COLO668 (cell line): Measurements from ENCODE around the gene SYMPK.
"Not testable (repeated sequence)": the region's sequence is repeated elsewhere in the genome, so short reads cannot be mapped to it uniquely, and the experiment has no call there.

Experiments used
- DNase-seq: peaks from one replicate; lab custom pipeline; 2025; ENCODE audit not compliant: unreplicated experiment; lab: John Stamatoyannopoulos, UW

Gene SYMPK

DNA sequence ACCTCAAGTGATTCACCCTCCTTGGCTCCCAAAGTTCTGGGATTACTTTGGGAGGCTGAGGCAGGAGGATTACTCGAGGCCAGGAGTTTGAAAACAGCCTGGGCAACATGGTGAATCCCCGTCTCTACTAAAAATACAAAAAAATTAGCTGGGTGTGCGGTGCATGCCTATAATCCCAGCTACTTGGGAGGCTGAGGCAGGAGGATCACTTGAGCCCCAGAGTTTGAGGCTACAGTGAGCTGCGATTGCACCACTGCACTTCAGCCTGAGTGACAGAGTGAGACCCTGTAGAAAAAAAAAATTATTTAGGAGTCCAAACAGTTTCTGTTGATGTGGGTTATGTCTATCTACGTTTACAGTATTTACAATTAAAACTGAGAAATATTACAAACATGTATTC is 7.9 kb upstream of the SYMPK start:
- no peak for DNase-seq

DNA sequence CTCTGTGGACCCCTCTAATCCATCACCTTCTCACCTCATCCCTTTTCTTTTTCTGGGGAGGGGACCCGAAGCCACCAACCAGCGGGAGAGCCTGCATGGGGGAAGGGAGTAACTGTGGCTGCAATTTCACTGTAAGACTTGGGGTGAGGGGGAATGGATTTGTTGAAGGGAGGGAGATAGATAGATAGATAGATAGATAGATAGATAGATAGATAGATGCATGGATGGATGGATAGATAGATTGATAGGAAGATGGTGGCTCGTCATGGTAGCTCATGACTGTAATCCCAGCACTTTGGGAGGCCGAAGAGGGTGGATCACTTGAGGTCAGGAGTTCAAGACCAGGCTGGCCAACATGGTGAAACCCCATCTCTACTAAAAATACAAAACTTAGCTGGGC is 4.3 kb upstream of the SYMPK start:
- not testable (repeated sequence) for DNase-seq

DNA sequence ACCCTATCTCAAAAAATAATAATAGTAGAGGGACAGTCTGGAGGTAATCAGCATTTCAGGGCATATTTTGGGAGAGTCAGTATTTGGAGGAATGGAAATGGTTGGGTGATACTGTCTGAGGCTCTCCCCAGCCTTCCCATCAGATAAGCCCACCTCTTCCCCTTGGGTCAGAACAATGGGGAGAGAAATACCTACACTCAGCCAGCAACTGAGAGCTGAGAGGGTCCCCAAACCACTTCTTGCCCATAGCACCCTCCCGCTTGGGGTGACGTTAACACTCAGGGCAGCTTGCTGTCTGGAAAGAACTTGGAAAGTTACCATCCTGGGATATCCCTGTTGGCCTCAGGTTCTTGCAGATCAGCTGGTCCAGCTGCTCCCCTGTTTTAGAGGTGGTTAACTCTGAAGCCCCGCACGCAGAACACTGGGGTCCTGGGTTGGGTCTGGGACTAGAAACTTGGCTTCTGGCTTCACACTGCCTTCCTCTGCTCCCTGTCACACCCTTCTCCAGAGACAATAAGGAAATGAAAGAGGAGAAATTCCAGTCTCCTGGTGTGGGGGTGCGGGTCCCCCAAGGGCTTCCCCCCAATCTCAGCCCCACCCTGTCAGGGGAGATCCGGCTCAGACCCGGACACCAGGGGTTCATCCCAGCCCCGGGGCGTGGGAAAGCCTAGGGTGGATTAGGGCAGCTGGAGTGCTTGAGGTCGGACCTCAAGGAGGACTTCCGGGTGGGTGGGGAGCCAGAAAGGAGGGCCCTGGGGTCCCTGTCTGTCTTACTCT is 3.6 kb upstream of the SYMPK start:
- DNase-seq, result no peak

DNA sequence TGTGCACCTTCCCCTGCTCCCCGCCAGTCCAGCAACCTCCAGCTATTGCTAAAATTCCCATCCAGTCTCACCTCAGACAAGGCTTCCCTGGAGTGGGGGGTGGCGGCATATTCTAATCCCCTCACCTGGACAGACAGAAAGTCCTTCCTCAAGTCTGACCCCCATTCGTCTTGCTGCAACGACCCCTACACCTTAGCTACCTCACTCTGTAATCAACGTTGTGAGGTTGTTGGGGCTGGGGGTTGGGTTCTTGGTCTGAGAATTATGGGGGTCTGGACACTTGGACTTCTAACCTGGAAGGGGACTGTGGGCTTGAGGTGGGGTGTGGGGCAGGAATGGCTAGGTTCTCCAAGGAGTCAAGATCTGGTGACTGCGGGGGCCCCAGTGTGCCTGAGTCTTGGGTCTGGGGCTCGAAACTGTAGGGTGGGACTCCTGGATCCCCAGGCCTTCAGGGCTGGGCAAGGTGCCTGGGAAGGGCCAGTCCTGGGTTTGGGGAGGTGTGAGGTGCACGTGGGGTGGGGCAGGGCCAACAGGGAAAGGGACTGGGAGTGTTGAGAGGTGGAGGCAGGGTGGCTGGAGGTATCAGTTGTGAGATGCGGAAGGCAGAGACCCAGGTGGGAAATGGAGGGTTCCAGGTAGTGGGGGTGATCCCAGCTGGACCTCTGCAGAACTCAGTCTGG is 2.5 kb upstream of the SYMPK start:
- DNase-seq, result no peak

- DNase-seq, result no peak
Observed at GRCh38 chr19:45864629-45865082, 1.7 kb upstream of the SYMPK start.

DNA sequence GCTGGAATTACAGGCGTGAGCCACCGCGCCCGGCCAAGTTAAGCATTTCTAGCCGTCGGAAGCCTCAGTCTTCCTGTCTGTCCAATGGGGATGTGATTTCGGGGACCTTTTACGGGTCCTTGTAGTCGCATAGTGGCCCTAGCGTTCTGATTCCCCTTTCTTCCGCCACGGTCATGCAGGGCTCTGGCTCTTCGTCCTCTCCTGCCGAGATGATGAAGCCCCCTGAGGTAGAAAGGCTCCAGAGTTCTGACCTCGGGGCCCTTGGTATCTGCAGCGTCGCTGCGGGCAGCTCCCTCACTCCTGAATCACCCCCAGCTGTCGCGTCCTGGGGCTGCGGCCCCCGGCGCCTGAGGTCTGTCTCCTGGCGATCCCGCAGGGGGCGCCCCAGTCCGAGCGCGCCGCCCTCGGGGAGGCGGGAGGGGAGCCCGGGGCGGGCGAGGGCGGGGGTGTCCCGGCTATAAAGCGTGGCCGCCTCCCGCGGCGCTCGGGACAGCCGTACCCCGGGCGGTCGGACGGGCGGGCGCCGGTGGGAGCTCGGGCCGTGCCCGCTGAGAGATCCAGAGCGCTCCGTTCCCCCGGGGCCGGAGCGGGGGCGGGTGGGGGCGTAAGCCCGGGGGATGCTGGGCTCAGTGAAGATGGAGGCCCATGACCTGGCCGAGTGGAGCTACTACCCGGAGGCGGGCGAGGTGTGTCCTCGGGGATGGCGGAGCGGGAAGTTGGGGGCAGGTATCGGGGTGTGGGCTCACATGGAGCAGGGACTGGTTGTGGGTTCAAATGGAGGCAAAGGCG is 1.1 kb upstream of the SYMPK start, which contains the start of gene FOXA3:
Gene FOXA3 (plus strand): TSS at position 487 of the 789 bp plus-strand sequence. CDS start 131 bp downstream, at position 618.
- peak; percentile 89 for DNase-seq

DNA sequence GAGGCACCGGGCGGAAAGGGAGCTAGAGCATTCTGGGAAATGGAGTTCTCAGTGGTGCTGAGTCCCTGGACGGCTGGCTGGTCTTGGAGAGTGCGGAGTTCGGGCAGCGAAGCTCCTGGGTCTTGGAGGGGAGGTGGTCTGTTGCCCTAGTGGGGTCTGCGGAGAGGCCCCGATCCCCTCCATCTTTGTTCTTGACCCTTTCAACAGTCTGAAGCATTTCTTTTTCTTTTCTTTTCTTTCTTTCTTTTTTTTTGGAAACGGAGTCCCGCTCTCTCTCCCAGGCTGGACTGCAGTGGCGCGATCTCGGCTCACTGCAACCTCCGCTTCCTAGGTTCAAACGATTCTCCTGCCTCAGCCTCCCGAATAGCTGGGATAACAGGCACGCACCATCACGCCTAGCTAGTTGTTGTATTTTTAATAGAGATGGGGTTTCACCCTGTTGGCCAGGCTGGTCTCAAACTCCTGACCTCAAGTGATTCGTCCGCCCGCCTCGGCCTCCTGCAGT is 440 bp upstream of the SYMPK start:
- no peak for DNase-seq

GRCh38 chr19:45862271-45862563 is 730 bp downstream of the SYMPK start:
- DNase-seq, result no peak

DNA sequence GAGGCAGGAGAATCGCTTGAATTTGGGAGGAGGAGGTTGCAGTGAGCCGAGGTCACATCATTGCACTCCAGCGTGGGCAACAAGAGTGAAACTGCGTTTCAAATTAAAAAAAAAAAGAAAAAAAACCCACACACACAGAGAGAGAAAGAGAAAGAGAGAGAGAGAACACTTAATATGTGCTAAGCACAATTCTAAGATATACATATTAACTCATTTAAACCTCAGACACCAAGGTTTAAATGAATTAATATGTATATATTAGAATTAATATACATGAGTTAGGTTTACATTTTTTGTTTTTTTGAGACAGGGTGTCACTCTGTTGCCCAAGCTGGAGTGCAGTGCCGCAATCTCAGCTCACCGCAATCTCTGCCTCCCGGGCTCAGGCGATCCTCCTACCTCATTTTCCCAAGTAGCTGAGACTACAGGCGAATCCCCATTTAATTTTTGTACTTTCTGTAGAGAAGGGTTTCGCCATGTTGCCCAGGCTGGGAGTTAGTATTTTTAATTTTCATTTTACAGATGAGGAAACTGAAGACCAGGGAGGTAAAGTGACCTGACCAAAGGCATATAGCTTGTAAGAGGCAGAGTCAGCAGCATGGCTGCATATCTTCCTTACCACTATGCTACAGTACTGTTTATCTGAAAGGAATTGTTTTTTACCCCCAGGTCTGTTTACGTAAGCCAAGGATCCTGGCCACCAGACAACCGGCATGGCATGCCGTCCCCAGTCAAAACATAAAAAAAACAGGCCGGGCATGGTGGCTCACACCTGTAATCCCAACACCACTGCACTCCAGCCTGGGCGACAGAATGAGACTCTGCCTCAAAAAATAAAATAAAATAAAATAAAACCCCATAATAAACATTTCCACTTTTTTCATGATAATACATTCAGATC is 2.3 kb downstream of the SYMPK start:
- DNase-seq, result no peak

DNA sequence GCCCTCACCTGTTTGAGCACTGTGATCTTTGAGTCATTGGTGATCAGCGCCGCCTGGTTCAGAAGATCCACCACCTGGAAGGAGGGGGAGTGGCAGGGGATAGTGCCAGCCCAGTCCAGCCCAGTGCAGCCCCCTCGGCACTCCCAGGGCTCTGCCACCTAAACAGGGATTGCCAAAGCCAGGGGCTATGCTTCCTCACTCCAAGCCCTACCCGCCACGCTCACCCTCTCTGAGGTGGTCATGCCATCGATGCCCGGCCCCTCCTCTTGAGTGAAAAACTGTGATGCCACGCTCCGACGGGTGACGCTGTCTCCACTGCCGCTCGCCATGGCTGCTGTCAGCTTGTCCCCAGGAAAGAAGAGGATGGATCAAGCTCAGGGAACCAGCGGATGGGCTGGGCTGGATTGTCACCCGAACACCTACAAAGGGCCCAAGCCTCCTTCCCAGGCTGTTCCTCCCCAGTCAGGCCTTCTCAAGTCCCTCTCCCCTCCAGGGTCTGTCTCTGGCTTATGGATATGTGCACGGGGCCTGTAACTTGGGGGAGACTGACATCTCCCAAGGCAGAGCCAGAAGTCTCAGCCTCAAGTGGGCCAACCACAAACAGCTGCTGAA is 8.7 kb downstream of the SYMPK start:
- DNase-seq, result no peak

GRCh38 chr19:45852983-45853382 is 10.0 kb downstream of the SYMPK start:
- DNase-seq, result no peak

GRCh38 chr19:45852145-45852750 is 10.7 kb downstream of the SYMPK start:
- DNase-seq, result no peak

DNA sequence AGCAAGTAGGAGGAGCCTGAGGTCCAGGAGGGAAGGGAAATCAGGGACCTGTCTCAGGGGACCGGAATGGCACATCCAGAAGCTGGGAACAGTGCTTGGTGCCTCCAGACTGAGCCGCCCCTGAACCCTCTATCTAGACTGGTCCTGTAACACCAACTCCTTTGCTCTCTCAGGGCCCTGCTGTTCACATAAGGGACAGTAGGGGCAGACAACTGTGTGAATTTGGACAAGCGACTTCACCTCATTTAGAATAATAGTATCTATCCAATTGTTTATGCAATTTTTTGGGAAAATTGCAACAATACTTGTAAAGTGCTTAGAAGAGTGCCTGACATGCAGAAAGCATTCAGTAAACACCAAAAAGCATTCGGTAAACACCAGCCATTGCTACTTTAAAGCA is 14.0 kb downstream of the SYMPK start:
- no peak for DNase-seq

GRCh38 chr19:45847663-45848062 is 15.3 kb downstream of the SYMPK start:
- peak; percentile 15 for DNase-seq

GRCh38 chr19:45842198-45842597 is 20.7 kb downstream of the SYMPK start:
- no peak for DNase-seq

DNA sequence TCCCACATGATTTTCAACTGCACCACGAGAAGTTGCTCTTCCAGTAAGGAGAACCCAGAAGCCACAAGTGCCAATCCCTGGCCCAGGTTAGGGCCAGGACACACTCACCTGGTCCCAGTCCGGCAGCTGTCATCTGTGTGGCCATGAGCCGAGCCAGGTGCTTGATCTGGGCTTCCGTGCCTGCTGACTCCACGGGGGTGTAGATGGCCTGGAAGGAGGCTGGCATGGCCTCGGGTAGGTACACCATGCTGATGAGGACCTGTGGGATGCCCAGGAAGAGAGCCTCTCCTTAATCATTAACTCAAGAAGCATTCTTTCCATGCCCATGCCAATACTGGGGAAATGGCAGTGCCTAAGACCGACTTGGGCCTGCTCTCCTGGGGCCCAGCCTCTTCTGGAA is 28.0 kb downstream of the SYMPK start:
- DNase-seq, result no peak

DNA sequence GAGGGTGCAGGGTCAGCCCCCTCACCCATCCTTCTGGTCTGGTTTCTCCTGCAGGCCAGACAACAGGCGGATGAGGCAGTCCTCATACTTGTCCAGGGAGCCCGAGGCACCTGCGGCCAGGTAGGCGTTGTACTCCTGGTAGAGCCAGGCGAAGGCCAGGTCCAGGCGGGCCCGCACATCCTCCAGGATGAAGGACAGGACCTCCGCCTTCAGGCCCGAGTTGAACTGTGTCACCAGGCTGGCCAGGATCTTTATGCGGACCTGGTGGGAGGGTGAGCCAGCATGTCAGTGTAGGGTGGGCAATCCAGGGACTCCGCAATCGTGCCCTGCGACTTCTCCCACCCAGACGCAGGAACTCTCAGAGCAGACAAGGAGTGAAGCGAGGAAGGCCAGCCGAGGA is 34.0 kb downstream of the SYMPK start:
- DNase-seq, result no peak

DNA sequence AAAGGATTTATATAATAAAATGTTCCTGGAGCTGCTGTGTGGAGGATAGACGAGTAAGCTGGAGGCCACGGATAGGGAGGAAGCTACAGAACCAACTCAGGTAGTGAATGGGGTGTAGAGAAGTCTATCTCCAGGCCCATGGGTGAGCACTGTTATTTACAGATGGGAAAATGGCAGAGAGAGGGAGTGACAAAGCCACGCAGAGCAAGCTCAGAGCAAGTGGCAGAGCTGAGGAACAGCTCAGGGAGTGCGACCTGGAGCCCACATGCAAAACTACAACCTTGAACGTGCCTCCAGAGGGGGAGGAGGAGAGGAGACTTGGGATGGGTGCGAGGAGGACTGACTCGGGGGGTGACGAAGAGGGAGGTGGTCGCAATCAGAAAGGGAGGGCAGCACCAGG is 34.4 kb downstream of the SYMPK start:
- DNase-seq, result no peak

DNA sequence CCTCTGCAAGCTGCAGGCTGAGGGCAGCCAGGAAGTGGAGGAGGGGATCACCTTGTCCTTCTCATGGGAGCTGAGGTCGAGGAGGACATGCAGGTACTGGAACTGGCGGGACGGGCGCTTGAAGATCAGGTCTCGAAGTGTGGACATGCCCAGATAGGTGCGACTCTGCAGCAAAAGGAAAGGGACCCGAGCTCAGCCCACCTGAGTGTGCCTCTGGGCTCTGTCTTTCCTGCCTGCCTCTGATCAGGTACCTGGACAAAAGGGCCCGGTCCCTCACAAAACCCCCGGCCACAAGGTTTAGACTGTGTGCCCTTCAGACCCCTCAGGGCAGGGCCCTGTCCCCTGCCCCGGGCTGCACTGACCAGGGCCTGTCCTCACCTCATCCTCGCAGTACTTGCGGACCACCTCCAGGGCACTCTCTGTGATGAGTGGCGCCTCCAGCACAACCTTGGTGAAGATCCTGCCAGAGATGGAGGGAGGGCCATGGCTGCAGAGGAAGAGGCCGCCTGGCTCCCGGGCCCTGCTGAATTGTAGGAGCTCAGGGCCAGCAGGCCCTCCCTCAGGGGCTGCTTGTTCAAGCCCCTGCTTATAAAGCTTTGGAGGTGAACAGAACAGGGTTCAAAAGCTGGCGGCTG is 35.4 kb downstream of the SYMPK start:
- DNase-seq, result no peak
